Central memory CD8-positive, alpha-beta T cell (primary cell): ENCODE data around the gene PPP3CA.
A peak's percentile ranks its signal among the peaks of the same experiment; 100 is the strongest.

Experiments used
- ATAC-seq: fragments of 150-1000 bp; cut with Tn5 transposase; replicated peaks from 2 replicates; pipeline ENCODE4 v1.10.0; 2022; ENCODE audit warnings: mild to moderate bottlenecking, moderate FRiP score, moderate number of reproducible peaks; ENCODE audit not compliant: poor library complexity, severe bottlenecking; ENCODE audit errors: extremely low read depth
- DNase-seq, 2 donors: peaks; one replicate each; pipeline ENCODE4 v3.0.0; 2021; ENCODE audit warnings: low spot score in 2 of 2
- H3K27ac Mint-ChIP-seq: one replicate; pipeline ENCODE4 v1.8.0; 2022; ENCODE audit warnings: low read depth, mild to moderate bottlenecking, moderate library complexity, mixed read lengths
- H3K27me3 Mint-ChIP-seq: one replicate; pipeline ENCODE4 v1.8.0; 2022; ENCODE audit warnings: mixed read lengths
- H3K36me3 Mint-ChIP-seq: one replicate; pipeline ENCODE4 v1.8.0; 2022; ENCODE audit warnings: mild to moderate bottlenecking, moderate library complexity, mixed read lengths; ENCODE audit not compliant: insufficient read depth
- H3K4me1 Mint-ChIP-seq: one replicate; pipeline ENCODE4 v1.8.0; 2022; ENCODE audit warnings: mixed read lengths
- H3K4me3 Mint-ChIP-seq: one replicate; pipeline ENCODE4 v1.8.0; 2022; ENCODE audit warnings: mild to moderate bottlenecking, moderate library complexity, mixed read lengths
- H3K9me3 Mint-ChIP-seq: one replicate; pipeline ENCODE4 v1.8.0; 2022; ENCODE audit warnings: mixed read lengths

Gene PPP3CA

GRCh38 chr4:101292901-101293300, 54.4 kb downstream of the PPP3CA start:
- peaks cover 64% of the 10 kb centered on the region for H3K4me1 Mint-ChIP-seq
- H3K27ac Mint-ChIP-seq, result no peak overlapping the region

GRCh38 chr4:101292214-101292613, 55.1 kb downstream of the PPP3CA start:
- H3K4me1 Mint-ChIP-seq, result peaks cover 66% of the 10 kb centered on the region

More at GRCh38 chr4:101292901-101293300, 54.4 kb downstream of the PPP3CA start:
- ATAC-seq, result no peak
- H3K9me3 Mint-ChIP-seq, result no peaks in the 10 kb centered on the region
- H3K36me3 Mint-ChIP-seq, result no peaks in the 10 kb centered on the region
- DNase-seq, result no peak
- H3K4me3 Mint-ChIP-seq, result no peak overlapping the region
- no peaks in the 10 kb centered on the region for H3K27me3 Mint-ChIP-seq

GRCh38 chr4:101291198-101291597, 56.1 kb downstream of the PPP3CA start:
- Mint-ChIP-seq H3K9me3 (no peaks in the 10 kb centered on the region), H3K36me3 (no peaks in the 10 kb centered on the region), H3K4me1 (peaks cover 64% of the 10 kb centered on the region), H3K27ac (no peak overlapping the region), H3K4me3 (no peak overlapping the region), H3K27me3 (no peaks in the 10 kb centered on the region)
- ATAC-seq, result no peak
- no peak for DNase-seq

More at GRCh38 chr4:101292214-101292613, 55.1 kb downstream of the PPP3CA start:
- Mint-ChIP-seq H3K27ac (no peak overlapping the region), H3K27me3 (no peaks in the 10 kb centered on the region), H3K36me3 (no peaks in the 10 kb centered on the region), H3K9me3 (no peaks in the 10 kb centered on the region), H3K4me3 (no peak overlapping the region)
- no peak for DNase-seq
- ATAC-seq, result no peak

- no peak overlapping the region for H3K27ac Mint-ChIP-seq
- no peak overlapping the region for H3K4me3 Mint-ChIP-seq
- H3K4me1 Mint-ChIP-seq, result peaks cover 66% of the 10 kb centered on the region
- no peaks in the 10 kb centered on the region for H3K9me3 Mint-ChIP-seq
- no peaks in the 10 kb centered on the region for H3K27me3 Mint-ChIP-seq
- DNase-seq (no peak), ATAC-seq (no peak)
- H3K36me3 Mint-ChIP-seq, result no peaks in the 10 kb centered on the region
Measured at GRCh38 chr4:101290654-101291053, 56.7 kb downstream of the PPP3CA start.

GRCh38 chr4:101289306-101289705, 58.0 kb downstream of the PPP3CA start:
- DNase-seq (no peak), ATAC-seq (no peak)
- Mint-ChIP-seq H3K27me3 (no peaks in the 10 kb centered on the region), H3K9me3 (no peaks in the 10 kb centered on the region), H3K4me3 (no peak overlapping the region), H3K27ac (no peak overlapping the region), H3K36me3 (no peaks in the 10 kb centered on the region), H3K4me1 (peaks cover 80% of the 10 kb centered on the region)

GRCh38 chr4:101288365-101289145, 58.8 kb downstream of the PPP3CA start:
- no peaks in the 10 kb centered on the region for H3K36me3 Mint-ChIP-seq
- DNase-seq (no peak), ATAC-seq (no peak)
- no peak overlapping the region for H3K4me3 Mint-ChIP-seq
- no peaks in the 10 kb centered on the region for H3K27me3 Mint-ChIP-seq
- no peak overlapping the region for H3K27ac Mint-ChIP-seq
- H3K4me1 Mint-ChIP-seq, result peaks cover 83% of the 10 kb centered on the region
- H3K9me3 Mint-ChIP-seq, result no peaks in the 10 kb centered on the region

GRCh38 chr4:101287324-101287723, 60.0 kb downstream of the PPP3CA start:
- no peaks in the 10 kb centered on the region for H3K27me3 Mint-ChIP-seq
- ATAC-seq, result peak; percentile 29
- H3K9me3 Mint-ChIP-seq, result no peaks in the 10 kb centered on the region
- no peak for DNase-seq
- no peak overlapping the region for H3K4me3 Mint-ChIP-seq
- no peaks in the 10 kb centered on the region for H3K36me3 Mint-ChIP-seq
- H3K4me1 Mint-ChIP-seq, result peaks cover 83% of the 10 kb centered on the region
- H3K27ac Mint-ChIP-seq, result peak overlapping the region; percentile 61

GRCh38 chr4:101286663-101287062, 60.7 kb downstream of the PPP3CA start:
- no peak overlapping the region for H3K27ac Mint-ChIP-seq
- H3K4me3 Mint-ChIP-seq, result no peak overlapping the region
- H3K4me1 Mint-ChIP-seq, result peaks cover 82% of the 10 kb centered on the region
- no peaks in the 10 kb centered on the region for H3K9me3 Mint-ChIP-seq
- H3K36me3 Mint-ChIP-seq, result no peaks in the 10 kb centered on the region
- DNase-seq, result no peak
- no peak for ATAC-seq
- no peaks in the 10 kb centered on the region for H3K27me3 Mint-ChIP-seq

- no peak overlapping the region for H3K27ac Mint-ChIP-seq
- DNase-seq, result no peak
- no peak overlapping the region for H3K4me3 Mint-ChIP-seq
- H3K4me1 Mint-ChIP-seq, result peaks cover 81% of the 10 kb centered on the region
- no peaks in the 10 kb centered on the region for H3K36me3 Mint-ChIP-seq
- H3K9me3 Mint-ChIP-seq, result no peaks in the 10 kb centered on the region
- H3K27me3 Mint-ChIP-seq, result no peaks in the 10 kb centered on the region
- no peak for ATAC-seq
Measured at GRCh38 chr4:101285985-101286384, 61.3 kb downstream of the PPP3CA start.

GRCh38 chr4:101284546-101284945, 62.8 kb downstream of the PPP3CA start:
- H3K4me1 Mint-ChIP-seq, result peaks cover 82% of the 10 kb centered on the region
- DNase-seq (no peak), ATAC-seq (peak; percentile 53)
- H3K36me3 Mint-ChIP-seq, result no peaks in the 10 kb centered on the region
- H3K4me3 Mint-ChIP-seq, result no peak overlapping the region
- no peaks in the 10 kb centered on the region for H3K27me3 Mint-ChIP-seq
- H3K27ac Mint-ChIP-seq, result peak overlapping the region; percentile 79
- H3K9me3 Mint-ChIP-seq, result no peaks in the 10 kb centered on the region

GRCh38 chr4:101283434-101283833, 63.9 kb downstream of the PPP3CA start:
- H3K9me3 Mint-ChIP-seq, result no peaks in the 10 kb centered on the region
- H3K27ac Mint-ChIP-seq, result no peak overlapping the region
- no peaks in the 10 kb centered on the region for H3K27me3 Mint-ChIP-seq
- no peak for DNase-seq
- H3K4me1 Mint-ChIP-seq, result peaks cover 82% of the 10 kb centered on the region
- ATAC-seq, result no peak
- H3K4me3 Mint-ChIP-seq, result no peak overlapping the region
- no peaks in the 10 kb centered on the region for H3K36me3 Mint-ChIP-seq

- Mint-ChIP-seq H3K4me1 (peaks cover 77% of the 10 kb centered on the region), H3K36me3 (peaks cover 1% of the 10 kb centered on the region), H3K27me3 (no peaks in the 10 kb centered on the region), H3K4me3 (no peak overlapping the region), H3K27ac (no peak overlapping the region), H3K9me3 (no peaks in the 10 kb centered on the region)
- DNase-seq, result no peak
- ATAC-seq, result peak; percentile 54
Measured at GRCh38 chr4:101282076-101282844, 65.1 kb downstream of the PPP3CA start.
